HepG2 (cell line): ENCODE data around the gene TMEM121. TPM values are rescaled to one million over a fixed set of nuclear protein-coding genes. Genes with fewer than 3 reads are reported as not detected.

Experiments
- HES4 ChIP-seq: sonication (generic); formaldehyde crosslinking; IDR thresholded peaks from 2 replicates; pipeline ENCODE4 v1.9.0; 2021; ENCODE audit warnings: mild to moderate bottlenecking, missing genetic modification reagents, borderline replicate concordance
- HIVEP1 ChIP-seq: sonication (generic); formaldehyde crosslinking; IDR thresholded peaks from 2 replicates; pipeline ENCODE4 v1.4.0; 2020; ENCODE audit warnings: mild to moderate bottlenecking, missing genetic modification reagents
- IKZF4 ChIP-seq: sonication (generic); formaldehyde crosslinking; IDR thresholded peaks from 2 replicates; pipeline ENCODE4 v1.5.1; 2020; ENCODE audit warnings: borderline replicate concordance, mild to moderate bottlenecking, low read depth, missing genetic modification reagents; ENCODE audit errors: not compliant biosample characterization
- IRF9 ChIP-seq: sonication (generic); formaldehyde crosslinking; IDR thresholded peaks from 2 replicates; pipeline ENCODE4 v1.8.0; 2022; ENCODE audit warnings: missing genetic modification reagents, mild to moderate bottlenecking, borderline replicate concordance
- IRX3 ChIP-seq: sonication (generic); formaldehyde crosslinking; IDR thresholded peaks from 2 replicates; pipeline ENCODE4 v1.8.1; 2023; ENCODE audit warnings: mild to moderate bottlenecking, low read depth, missing genetic modification reagents, borderline replicate concordance
- MAX ChIP-seq: IDR thresholded peaks from 2 replicates; pipeline ENCODE4 v1.6.1; 2012; ENCODE audit warnings: inconsistent platforms
- MAZ ChIP-seq, 2 experiments: sonication (generic) in 1 of 2; formaldehyde crosslinking in 1 of 2; IDR thresholded peaks; 2 replicates each; pipeline versions ENCODE4 v1.5.0 to v1.6.1; 2012 to 2020; ENCODE audit warnings: low read depth in 2 of 2, mild to moderate bottlenecking in 2 of 2, borderline replicate concordance in 1 of 2, improper control_type of control experiment in 1 of 2, low read length in 1 of 2, missing genetic modification reagents in 1 of 2, moderate library complexity in 1 of 2
- MLX ChIP-seq: IDR thresholded peaks from 2 replicates; pipeline ENCODE4 v1.6.1; 2016
- PRMT3 ChIP-seq: sonication (generic); formaldehyde crosslinking; IDR thresholded peaks from 2 replicates; pipeline ENCODE4 v1.8.1; 2022; ENCODE audit warnings: low read depth, mild to moderate bottlenecking, moderate library complexity, missing genetic modification reagents, borderline replicate concordance
- TGIF2 ChIP-seq: IDR thresholded peaks from 2 replicates; pipeline ENCODE4 v1.6.1; 2016; ENCODE audit warnings: control low read depth, missing compliant biosample characterization
- TIGD3 ChIP-seq: sonication (generic); formaldehyde crosslinking; IDR thresholded peaks from 2 replicates; pipeline ENCODE4 v1.5.1; 2020; ENCODE audit warnings: mild to moderate bottlenecking, missing genetic modification reagents, borderline replicate concordance
- YEATS4 ChIP-seq: sonication (generic); formaldehyde crosslinking; IDR thresholded peaks from 2 replicates; pipeline ENCODE4 v1.4.0; 2020; ENCODE audit warnings: missing genetic modification reagents, borderline replicate concordance
- ZEB1 ChIP-seq: IDR thresholded peaks from 2 replicates; pipeline ENCODE4 v1.6.1; 2012; ENCODE audit warnings: mild to moderate bottlenecking, low read depth, inconsistent platforms; ENCODE audit not compliant: insufficient replicate concordance
- ZHX2 ChIP-seq, 2 experiments: sonication (generic) in 1 of 2; formaldehyde crosslinking in 1 of 2; IDR thresholded peaks; 2 replicates each; pipeline versions ENCODE4 v1.6.1 to v1.9.0; 2014 to 2022; ENCODE audit warnings: antibody characterized with exemption in 1 of 2, borderline replicate concordance in 1 of 2, inconsistent platforms in 1 of 2, low read depth in 1 of 2, missing genetic modification reagents in 1 of 2
- ZNF543 ChIP-seq: sonication (generic); formaldehyde crosslinking; IDR thresholded peaks from 2 replicates; pipeline ENCODE4 v1.4.0; 2020; ENCODE audit warnings: mild to moderate bottlenecking, missing genetic modification reagents
- ZNF614 ChIP-seq: IDR thresholded peaks from 2 replicates; pipeline ENCODE4 v1.6.1; 2018; ENCODE audit warnings: missing biosample characterization, missing genetic modification reagents, inconsistent platforms, borderline replicate concordance
- ZSCAN25 ChIP-seq: sonication (generic); formaldehyde crosslinking; IDR thresholded peaks from 2 replicates; pipeline ENCODE4 v1.8.0; 2022; ENCODE audit warnings: mild to moderate bottlenecking, missing genetic modification reagents
- polyA plus RNA-seq, 8 experiments: library from polyadenylated mRNA; depleted of rRNA in 3 of 8; stranded (reverse) in 7 of 8; unstranded in 1 of 8; fragments of >200 nt; fragmentation: Illumina TruSeq in 4 of 8; extraction: Trizol in 4 of 8; gene quantifications; 2 replicates each; pipeline versions ENCODE4 v1.2.1 to v1.2.3, GENCODE V29; 2011 to 2016; ENCODE audit warnings: low read depth in 4 of 8, missing spikeins in 1 of 8, mixed read lengths in 1 of 8; ENCODE audit not compliant: insufficient read depth in 1 of 8
- total RNA-seq, 5 experiments: library from RNA; depleted of rRNA; stranded (reverse); fragments of >200 nt; fragmentation: Illumina TruSeq; extraction: Trizol; gene quantifications; 2 replicates each; pipeline ENCODE4 v1.2.3, GENCODE V29; 2016; ENCODE audit warnings: low read depth in 1 of 5

TMEM121 gene
- total and polyA plus RNA-seq, 2 of the 13 experiments (the other 11 are each of a cell fraction or from before 2014, with no cell fraction given): 6.6 to 19.0 TPM

- no peak for TF ChIP-seq IRX3 (CRISPR knock-in tag)
- TF ChIP-seq ZEB1: peak; percentile 46
- TF ChIP-seq IRF9 (CRISPR knock-in tag): 0 out of 2 replicates have a peak, but pooled peaks have one; percentile 9
- no peak for TF ChIP-seq MAZ (IDR thresholded peaks at IDR 0.05; ENCODE audit: borderline replicate concordance, low read depth, low read length)
- 0 out of 2 replicates have a peak, but pooled peaks have one; percentile 0 for TF ChIP-seq MAZ (CRISPR knock-in tag; IDR thresholded peaks at IDR 0.05; ENCODE audit: low read depth)
- peak; percentile 11; the same call in 1 of the 2 replicates for TF ChIP-seq MAX
- no peak for TF ChIP-seq PRMT3 (CRISPR knock-in tag)
- 0 out of 2 replicates have a peak, but pooled peaks have one; percentile 6 for TF ChIP-seq ZHX2 (IDR thresholded peaks at IDR 0.05; ENCODE audit: low read depth)
- no peak for TF ChIP-seq ZHX2 (CRISPR knock-in tag; IDR thresholded peaks at IDR 0.05; ENCODE audit: borderline replicate concordance)
- no peak for TF ChIP-seq ZSCAN25
- TF ChIP-seq YEATS4: 0 out of 2 replicates have a peak, but pooled peaks have one; percentile 33
- TF ChIP-seq HIVEP1 (CRISPR knock-in tag): peak; percentile 12; the same call in 1 of the 2 replicates
- TF ChIP-seq ZNF543 (CRISPR knock-in tag): peak; percentile 31; the same call in 1 of the 2 replicates
- no peak for TF ChIP-seq ZNF614 (CRISPR knock-in tag)
- 0 out of 2 replicates have a peak, but pooled peaks have one; percentile 5 for TF ChIP-seq TGIF2 (CRISPR knock-in tag)
- no peak for TF ChIP-seq IKZF4 (CRISPR knock-in tag)
- TF ChIP-seq MLX (CRISPR knock-in tag): no peak
- no peak for TF ChIP-seq TIGD3 (CRISPR knock-in tag)
- TF ChIP-seq HES4 (CRISPR knock-in tag): no peak
Observed at GRCh38 chr14:105486163-105486973, 40.0 kb upstream of the TMEM121 start, which contains the start of gene CRIP1 (continued).
